Right ventricle myocardium superior (tissue), 1 donor: ENCODE data around the gene TIMM9. TPM values are rescaled to one million over a fixed set of nuclear protein-coding genes. Genes with fewer than 3 reads are reported as not detected.
A peak's percentile ranks its signal among the peaks of the same experiment; 100 is the strongest.
"Not testable (repeated sequence)": the region's sequence is repeated elsewhere in the genome, so short reads cannot be mapped to it uniquely, and the experiment has no call there.

Source experiments
- ATAC-seq: fragments of 200-7000 bp; cut with Tn5 transposase; one replicate; pipeline ENCODE4 v1.9.1; 2020; ENCODE audit warnings: mild to moderate bottlenecking; ENCODE audit not compliant: poor library complexity
- DNase-seq: peaks from one replicate; pipeline ENCODE4 v3.0.0-alpha.2; 2020
- intact Hi-C: fragments of 100-400 bp; cut with DNase I; formaldehyde crosslinking; loops from one replicate; pipeline ENCODE4 v1.11.2; 2022
- long read RNA-seq: library from polyadenylated mRNA; unstranded; transcript quantifications from one replicate; pipeline ENCODE4 v2.0.0, GENCODE V29; 2021
- total RNA-seq: library from RNA; stranded (reverse); fragmentation: NEBNext Ultra II Directional; extraction: Animal tissue kit (Norgen Biotek cat#: 25700); gene quantifications from one replicate; pipeline ENCODE4 v1.2.1, GENCODE V29; 2021
- donor health status: DM: no; HTN: yes; CAD: no; lungs with severe emphysema.

Gene TIMM9
- total RNA-seq: 27.6 TPM
- long read RNA-seq, partial matches to known transcripts: 10 of 11 reads
- long read RNA-seq, other reads (novel, unspliced or antisense): 0 of 11 reads

GRCh38 chr14:58427281-58428117 lies at the start of gene TIMM9, which contains the start of gene KIAA0586:
TIMM9 (minus strand) TSS chr14:58427531; CDS start chr14:58411945, 15,586 bp downstream.
KIAA0586 (plus strand) TSS chr14:58427719; CDS start chr14:58428265, 546 bp downstream.
- ATAC-seq (peak; percentile 99), DNase-seq (peak; percentile 96)
- intact Hi-C loops: no loop called here

GRCh38 chr14:58476320-58476719 lies 49.0 kb upstream of the TIMM9 start:
- DNase-seq (no peak), ATAC-seq (no peak)
- intact Hi-C loops: no loop called here

- intact Hi-C loops: no loop called here
- ATAC-seq (no peak), DNase-seq (no peak)
Measured at GRCh38 chr14:58469309-58469708, 42.0 kb upstream of the TIMM9 start.

- intact Hi-C loops: no loop called here
Measured at GRCh38 chr14:58467575-58467974, 40.2 kb upstream of the TIMM9 start.

DNA sequence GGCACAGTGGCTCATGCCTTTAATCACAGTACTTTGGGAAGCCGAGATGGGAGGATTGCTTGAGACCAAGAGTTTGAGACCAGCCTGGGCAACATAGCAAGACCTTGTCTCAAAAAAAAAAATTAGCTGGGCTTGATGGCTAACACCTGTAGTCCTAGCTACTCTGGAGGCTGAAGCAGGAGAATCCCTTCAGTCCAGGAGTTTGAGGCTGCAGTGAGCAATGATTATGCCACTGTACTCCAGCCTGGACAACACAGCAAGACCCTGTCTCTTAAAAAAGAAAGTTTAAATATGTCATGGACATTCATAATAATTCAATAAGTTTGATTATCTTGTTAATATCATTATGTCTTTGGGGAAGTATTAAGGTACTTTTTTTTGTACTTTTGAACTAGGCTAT lies 39.1 kb upstream of the TIMM9 start:
- intact Hi-C loops: no loop called here
- ATAC-seq: no peak
- DNase-seq: no peak

More at GRCh38 chr14:58467575-58467974, 40.2 kb upstream of the TIMM9 start:
- ATAC-seq: no peak
- DNase-seq: no peak

DNA sequence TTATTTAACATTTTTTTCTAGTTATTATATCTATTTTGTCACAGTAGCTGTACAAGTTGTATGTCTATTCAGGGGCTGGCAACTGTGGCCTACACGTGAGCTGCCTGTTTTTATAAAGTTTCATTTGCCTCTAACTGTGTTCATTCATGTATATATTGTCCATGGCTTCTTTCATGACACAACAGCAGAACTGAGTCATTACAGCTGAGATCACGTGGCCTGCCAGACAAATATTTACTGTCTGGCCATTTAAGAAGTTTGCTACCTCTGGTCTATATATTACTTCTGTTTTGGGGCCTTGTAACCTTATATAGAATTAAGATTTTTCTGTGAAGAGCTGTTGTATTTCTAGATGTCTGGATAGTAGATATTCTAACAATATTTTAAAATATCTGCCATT lies 38.1 kb upstream of the TIMM9 start:
- no peak for ATAC-seq
- intact Hi-C loops: no loop called here
- DNase-seq: no peak

DNA sequence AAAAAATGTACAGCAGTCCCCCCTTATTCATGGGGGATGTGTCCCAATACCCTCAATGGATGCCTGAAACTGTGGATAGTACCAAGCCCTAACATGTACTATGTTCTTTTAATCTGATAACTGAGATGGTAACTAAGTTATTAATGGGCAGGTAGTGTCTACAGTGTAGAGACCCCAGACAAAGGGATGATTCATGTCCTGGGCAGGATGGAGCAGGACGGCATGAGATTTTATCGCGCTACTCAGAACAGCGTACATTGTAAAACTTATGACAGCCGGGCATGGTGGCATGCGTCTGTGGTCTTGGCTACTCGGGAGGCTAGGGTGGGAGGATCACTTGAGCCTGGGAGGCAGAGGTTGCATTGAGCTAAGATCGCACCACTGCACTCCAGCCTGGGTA lies 37.3 kb upstream of the TIMM9 start:
- DNase-seq: no peak
- ATAC-seq: no peak
- intact Hi-C loops: no loop called here

DNA sequence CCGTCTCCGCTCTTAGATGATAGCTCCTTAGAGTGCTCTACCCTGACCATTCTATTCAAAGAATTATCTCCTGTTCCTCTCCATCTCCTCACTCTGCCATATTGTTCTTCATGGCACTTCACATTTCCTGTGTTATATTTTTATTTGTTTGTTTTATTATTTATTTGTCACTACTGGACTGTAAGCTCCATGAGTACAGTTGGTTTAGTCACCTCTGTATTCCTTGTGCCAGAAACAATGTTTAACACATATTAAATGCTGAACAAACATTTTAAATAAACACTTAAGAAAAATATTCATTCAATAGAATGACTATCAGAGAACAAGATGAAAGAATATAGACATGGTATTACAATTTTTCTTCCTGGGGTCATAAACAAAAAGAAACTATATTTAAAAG lies 35.8 kb upstream of the TIMM9 start:
- intact Hi-C loops: no loop called here
- no peak for ATAC-seq

GRCh38 chr14:58460772-58461171 lies 33.4 kb upstream of the TIMM9 start:
- DNase-seq (no peak), ATAC-seq (no peak)
- intact Hi-C loops: no loop called here

More for the DNA sequence above, 35.8 kb upstream of the TIMM9 start:
- DNase-seq: no peak

GRCh38 chr14:58455593-58456265 lies 28.4 kb upstream of the TIMM9 start:
- ATAC-seq (no peak), DNase-seq (no peak)
- intact Hi-C loops: no loop called here

GRCh38 chr14:58444627-58445026 lies 17.3 kb upstream of the TIMM9 start:
- DNase-seq (no peak), ATAC-seq (no peak)
- intact Hi-C loops: no loop called here

GRCh38 chr14:58439476-58439875 lies 12.1 kb upstream of the TIMM9 start:
- intact Hi-C loops: no loop called here
- no peak for ATAC-seq
- DNase-seq: no peak

- DNase-seq: no peak
- no peak for ATAC-seq
- intact Hi-C loops: no loop called here
Measured at GRCh38 chr14:58430156-58430555, 2.8 kb upstream of the TIMM9 start.

DNA sequence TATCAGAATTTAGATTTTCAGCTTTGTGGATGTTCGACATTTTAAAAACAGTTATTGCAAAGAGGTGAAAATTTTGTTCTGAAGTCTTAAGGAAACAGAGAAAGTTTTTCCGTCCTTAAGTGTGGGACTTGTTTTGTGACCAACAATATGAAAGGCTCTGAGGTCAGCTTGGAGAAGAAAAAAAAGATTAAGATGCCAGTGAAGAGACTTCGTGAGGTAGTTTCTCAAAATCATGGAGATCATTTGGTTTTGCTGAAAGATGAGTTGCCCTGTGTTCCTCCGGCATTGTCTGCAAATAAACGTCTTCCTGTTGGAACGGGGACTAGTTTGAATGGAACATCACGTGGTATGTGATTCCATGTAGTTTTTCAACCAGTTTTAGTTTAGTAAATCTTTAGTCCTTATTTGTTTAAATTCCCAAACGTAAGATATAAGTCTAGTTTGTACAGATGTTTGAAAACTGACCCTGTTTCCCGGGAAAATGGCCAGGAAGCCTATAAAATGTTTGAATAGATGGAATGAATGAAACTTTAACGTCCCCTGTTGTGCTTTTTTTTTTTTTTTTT lies 870 bp upstream of the TIMM9 start:
- intact Hi-C loops: no loop called here
- DNase-seq: no peak
- peak; percentile 41 for ATAC-seq

DNA sequence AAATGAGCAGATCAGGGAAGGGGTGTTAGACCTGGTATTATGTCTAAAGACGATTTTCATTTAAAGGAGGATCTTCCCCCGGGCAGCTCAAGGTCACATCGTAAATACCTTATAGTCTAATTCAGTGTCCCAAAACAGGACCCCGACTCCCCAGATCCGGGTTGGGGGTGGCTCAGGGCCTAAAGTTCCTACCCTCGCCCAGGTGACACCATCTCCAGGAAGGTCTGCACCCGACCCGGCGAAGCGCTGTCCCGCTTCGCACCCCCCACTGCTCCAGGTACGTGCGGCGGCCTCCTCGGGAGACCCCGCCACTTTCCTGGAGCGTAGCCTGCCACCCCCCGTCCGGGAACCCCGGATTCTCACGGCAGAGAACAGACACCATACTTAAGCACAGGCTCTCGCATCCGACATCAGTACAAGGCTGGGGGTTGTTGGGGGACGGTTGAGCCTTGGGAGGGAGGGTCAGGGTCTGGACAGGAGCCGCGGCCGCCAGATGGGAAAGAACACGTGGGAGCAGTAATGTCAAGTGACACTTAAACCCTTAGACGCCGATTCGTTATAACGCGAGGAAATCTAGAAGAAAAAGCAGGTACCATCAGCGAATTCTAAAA lies 556 bp downstream of the TIMM9 start:
- intact Hi-C loops: no loop called here
- DNase-seq: peak; percentile 75

DNA sequence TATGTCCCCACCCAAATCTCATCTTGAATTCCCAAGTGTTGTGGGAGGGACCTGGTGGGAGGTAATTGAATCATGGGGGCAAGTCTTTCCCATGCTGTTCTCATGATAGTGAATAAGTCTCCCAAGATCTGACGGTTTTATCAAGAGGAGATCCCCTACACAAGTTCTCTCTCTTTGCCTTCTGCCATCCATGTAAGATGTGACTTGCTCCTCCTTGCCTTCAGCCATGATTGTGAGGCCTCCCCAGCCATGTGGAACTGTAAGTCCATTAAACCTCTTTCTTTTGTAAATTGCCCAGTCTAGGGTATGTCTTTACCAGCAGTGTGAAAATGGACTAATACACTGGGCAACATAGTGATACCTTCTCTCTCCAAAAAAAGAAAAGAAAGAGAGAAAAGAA lies 10.4 kb downstream of the TIMM9 start:
- intact Hi-C loops, DNase-seq, ATAC-seq: not testable (repeated sequence)

More for the DNA sequence above, 556 bp downstream of the TIMM9 start:
- ATAC-seq: peak; percentile 88

- ATAC-seq (no peak), DNase-seq (no peak)
- intact Hi-C loops: no loop called here
Measured at GRCh38 chr14:58415636-58416547, 11.4 kb downstream of the TIMM9 start.

DNA sequence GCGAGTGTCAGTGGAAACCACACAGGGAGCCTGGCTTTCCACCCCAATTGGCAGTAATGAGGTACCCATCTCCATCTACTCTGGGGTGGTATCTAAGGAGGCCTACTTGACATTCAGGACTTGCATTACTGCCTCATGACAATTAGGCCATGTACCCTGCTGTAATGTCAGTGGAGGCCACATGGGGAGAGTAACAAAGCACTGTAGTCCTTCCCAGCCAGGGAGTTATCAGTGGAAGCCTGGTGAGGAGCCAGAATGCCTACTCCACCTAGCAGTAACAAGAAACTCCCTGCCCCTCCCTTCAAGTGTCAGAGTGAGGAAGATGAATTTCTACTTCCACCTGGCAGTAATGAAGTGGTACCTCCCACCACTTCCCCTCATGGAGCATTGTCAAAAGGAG lies 12.5 kb downstream of the TIMM9 start:
- ATAC-seq: peak; percentile 49
- DNase-seq: no peak
- intact Hi-C loops: no loop called here
